HG03469 (cell line): ENCODE results near the gene DGKH.
"Not testable (repeated sequence)": the region's sequence is repeated elsewhere in the genome, so short reads cannot be mapped to it uniquely, and the experiment has no call there.

ENCODE experiments used
- ATAC-seq: cut with Tn5 transposase; IDR thresholded peaks from one replicate; pipeline ENCODE4 v1.9.1; 2021; ENCODE audit warnings: mild to moderate bottlenecking, moderate library complexity, moderate number of reproducible peaks; ENCODE audit not compliant: unreplicated experiment

The DGKH gene

GRCh38 chr13:42152495-42152894, 104.0 kb downstream of the DGKH start:
- no peak for ATAC-seq

- no peak for ATAC-seq
Observed at GRCh38 chr13:42153199-42154113, 105.0 kb downstream of the DGKH start.

DNA sequence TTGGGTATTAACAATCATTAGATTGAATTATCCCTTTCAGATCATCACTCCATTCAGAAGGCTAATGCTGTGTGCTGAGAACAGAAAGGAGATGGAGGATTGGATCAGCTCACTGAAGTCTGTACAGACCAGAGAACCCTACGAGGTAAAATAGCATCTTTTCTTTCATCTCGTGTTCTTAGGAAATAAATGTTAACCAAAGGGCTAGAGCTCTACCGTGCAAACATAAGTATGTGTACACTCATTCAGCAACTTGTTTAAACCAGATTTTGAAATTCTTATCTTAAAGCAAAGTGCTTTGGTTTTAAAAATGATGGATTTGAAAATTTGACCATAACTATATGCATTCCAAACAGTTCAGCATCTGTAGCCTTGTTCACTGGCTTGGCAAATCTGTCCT, 106.8 kb downstream of the DGKH start:
- ATAC-seq: no peak

DNA sequence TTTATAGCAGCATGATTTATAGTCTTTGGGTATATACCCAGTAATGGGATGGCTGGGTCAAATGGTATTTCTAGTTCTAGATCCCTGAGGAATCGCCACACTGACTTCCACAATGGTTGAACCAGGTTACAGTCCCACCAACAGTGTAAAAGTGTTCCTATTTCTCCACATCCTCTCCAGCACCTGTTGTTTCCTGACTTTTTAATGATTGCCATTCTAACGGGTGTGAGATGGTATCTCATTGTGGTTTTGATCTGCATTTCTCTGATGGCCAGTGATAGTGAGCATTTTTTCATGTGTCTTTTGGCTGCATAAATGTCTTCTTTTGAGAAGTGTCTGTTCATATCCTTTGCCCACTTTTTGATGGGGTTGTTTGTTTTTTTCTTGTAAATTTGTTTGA, 114.9 kb downstream of the DGKH start:
- not testable (repeated sequence) for ATAC-seq

- not testable (repeated sequence) for ATAC-seq
Observed at GRCh38 chr13:42163910-42164309, 115.5 kb downstream of the DGKH start.

DNA sequence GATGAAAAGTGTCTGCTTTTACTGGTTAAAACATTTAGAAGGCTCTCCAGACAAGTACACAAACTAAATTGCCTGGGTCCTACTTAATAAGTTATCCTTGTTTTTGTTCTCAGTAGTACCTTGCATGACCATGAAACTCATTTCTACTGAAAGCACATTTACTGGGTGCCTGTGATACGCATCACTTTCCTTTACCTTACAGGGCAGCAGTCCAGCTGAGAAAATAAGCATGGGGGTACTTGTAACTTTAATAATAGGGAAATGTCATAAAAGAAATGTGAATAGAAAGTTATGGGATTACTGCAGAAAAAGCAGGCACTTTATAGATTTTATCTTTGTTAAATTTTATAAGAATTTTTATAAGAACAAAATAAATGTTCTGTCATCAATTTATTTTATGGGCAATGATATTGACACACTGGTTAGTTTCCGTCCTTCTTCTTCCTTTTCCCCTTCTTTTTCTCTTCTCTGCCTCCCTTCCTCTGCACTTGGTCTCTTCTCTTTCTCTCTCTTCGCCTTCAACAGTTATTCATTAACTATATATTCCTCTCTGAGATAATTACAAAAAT, 116.2 kb downstream of the DGKH start:
- ATAC-seq: no peak

DNA sequence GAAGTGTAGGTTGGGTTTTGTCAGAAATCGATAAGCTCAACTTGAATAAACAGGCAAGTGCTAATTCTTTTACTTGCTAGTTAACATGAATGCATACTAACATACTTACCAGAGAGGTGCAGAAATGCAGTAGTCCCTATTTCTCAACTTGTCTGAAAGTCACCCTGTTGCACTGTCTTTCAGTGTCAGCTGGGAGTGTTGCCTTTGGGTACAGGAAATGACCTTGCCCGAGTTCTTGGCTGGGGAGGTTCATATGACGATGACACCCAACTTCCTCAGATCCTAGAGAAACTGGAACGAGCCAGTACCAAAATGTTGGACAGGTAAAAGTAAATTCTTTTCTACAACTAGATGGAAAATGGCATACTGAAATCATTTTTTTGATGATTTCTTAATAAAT, 120.0 kb downstream of the DGKH start:
- ATAC-seq: no peak

DNA sequence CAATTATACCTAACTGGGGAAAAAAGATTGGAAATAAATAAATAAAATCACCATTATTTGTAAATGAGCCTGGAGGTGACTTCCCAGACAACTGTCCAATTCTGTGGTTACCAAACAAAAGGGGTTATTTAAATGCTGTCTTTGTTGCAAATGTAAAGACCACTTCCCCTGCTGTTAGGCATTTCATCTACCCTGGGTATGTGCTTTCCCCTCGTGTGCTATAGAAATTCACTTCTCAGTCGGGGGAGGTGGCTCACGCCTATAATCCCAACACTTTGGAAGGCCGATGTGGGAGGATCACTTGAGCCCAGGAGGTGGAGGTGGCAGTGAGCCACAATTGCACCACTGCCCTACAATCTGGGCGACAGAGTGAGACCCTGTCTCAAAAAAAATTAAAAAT, 121.6 kb downstream of the DGKH start:
- no peak for ATAC-seq

GRCh38 chr13:42173789-42174343, 125.4 kb downstream of the DGKH start:
- no peak for ATAC-seq

- ATAC-seq: no peak
Observed at GRCh38 chr13:42174344-42175162, 126.1 kb downstream of the DGKH start.

DNA sequence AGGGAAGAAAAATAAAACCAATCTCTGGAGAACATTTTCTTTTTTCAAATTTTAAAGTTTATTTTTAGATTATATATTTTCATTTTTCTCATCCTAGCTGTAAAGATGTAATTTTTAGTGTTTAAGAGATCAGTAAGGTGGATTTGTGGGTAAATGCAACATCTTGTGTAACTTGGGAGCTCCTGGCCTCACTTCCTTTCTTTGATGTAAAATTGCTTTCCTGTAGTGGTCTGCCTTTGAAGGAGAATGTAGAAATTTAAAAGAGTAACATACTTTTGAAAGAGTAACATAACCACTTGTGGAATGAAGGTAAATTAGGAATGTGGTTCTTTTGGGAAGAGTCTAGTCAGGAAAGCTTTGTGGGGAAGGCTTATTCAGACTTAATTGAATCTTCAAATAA, 127.8 kb downstream of the DGKH start:
- no peak for ATAC-seq

- no peak for ATAC-seq
Observed at GRCh38 chr13:42177189-42177588, 128.7 kb downstream of the DGKH start.

DNA sequence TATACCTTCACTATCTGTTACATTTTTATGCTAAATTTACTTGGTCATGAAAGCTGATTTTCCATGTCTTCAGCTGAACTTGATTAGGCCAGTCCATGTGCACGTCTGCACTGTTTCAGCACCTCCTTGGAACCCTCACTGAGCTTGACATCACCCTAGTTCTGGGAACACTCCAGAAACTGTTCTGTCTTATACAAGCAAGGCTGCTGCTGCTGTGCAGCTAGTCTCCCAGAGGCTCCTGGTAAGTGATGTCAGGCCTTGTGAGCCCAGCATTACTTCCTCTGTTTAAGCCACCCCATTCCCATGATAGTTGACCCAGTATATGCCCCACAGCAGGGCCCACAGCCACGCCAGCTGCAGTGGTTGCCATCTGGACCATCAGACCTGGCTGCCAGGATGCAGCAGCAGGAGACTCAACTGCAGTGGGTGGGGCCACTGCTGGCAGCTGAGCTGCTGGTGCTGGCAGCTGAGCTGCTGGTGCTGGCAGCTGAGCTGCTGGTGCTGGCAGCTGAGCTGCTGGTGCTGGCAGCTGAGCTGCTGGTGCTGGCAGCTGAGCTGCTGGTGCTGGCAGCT, 133.0 kb downstream of the DGKH start:
- no peak for ATAC-seq

GRCh38 chr13:42189061-42189460, 140.6 kb downstream of the DGKH start:
- ATAC-seq: no peak

- no peak for ATAC-seq
Observed at GRCh38 chr13:42190529-42190928, 142.1 kb downstream of the DGKH start.

DNA sequence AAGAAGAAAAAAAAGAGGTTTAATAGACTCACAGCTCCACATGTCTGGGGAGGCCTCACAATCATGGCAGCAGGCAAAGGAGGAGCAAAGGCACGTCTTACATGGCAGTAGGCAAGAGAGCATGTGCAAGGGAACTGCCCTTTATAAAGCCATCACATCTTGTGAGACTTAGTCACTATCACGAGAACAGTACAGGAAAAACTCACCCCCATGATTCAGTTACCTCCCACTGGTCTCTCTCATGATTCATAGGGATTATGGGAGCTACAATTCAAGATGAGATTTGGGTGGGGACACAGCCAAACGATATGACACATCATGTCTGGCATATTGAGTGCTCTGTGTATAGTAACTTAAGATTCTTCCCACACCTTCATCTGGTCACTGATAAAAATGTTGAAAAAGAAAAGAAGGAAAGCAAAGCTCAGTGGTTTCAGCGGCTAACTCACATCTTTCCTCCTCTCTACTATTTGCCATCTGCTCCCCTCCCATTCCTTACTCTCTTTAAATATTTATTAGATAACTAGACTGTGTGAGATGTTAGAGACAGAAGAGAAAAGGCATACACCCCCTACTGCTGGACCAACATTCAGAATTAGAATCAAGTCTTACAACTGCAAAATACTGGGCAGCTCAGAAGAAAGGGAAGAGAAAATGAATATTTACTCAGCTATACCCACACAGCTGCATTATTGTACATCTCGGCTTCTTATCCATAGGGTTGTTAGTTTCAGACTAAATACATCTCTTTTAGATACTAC, 163.4 kb downstream of the DGKH start:
- no peak for ATAC-seq

DNA sequence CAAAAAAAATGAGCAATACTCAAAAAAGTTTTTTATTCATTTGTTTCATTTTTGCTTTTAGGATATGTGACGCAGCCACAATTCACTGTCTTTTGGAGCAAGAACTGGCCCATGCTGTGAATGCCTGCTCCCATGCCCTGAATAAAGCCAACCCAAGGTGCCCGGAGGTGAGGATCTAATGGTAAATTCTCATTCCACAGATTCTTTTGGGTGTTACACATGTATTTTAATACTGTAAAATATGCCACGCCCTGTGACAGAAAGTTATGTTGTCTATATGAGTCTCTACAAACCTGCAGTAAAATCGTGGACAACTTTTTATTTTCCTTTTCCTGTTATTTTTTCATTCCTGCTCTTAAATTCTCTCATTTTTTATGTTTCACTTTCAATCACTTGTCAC, 166.0 kb downstream of the DGKH start:
- no peak for ATAC-seq

GRCh38 chr13:42215578-42216421, 167.4 kb downstream of the DGKH start:
- no peak for ATAC-seq

DNA sequence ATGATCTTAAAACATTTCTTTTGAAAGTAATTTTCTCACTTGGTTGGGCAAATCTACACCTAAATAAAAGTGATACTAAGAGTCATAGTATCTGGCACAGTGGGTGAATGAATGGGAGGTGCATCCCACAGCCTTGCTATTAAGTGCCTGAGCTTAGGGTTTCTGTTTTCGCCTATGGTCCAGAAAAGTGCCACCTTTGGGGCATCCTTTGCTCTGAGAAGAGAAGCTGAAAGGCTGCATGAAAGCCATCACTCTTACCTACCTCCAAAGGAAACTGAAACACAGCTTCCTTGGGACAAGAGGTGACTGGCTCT, 167.9 kb downstream of the DGKH start:
- ATAC-seq: no peak
